G401.6 (cell line): ENCODE results near the gene RELN.

Experiments used
- FAIRE-seq: peaks from 2 replicates; lab custom pipeline; 2012; peaks lifted over from hg19 to GRCh38; lab: Jason Lieb, UNC

RELN gene

DNA sequence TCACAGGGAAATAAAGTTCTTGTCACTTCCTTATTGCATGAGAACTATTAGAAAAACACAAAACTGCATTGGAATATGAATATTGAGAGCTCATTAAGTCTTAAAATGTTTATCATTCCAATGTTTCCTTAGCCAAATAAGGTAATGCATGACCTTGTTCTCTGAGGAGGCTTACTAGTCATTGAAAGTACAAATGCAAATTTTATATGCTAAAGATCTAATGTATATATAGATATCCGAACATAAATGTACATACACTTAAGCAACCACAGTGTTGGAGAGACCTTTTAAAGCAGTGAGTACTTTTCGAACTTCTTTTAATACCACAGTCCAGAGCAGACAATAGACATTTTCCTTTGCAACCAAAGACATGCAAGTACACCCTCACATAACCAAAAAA is 96.1 kb downstream of the RELN start:
- FAIRE-seq = no peak

- no peak for FAIRE-seq
Measured at GRCh38 chr7:103889451-103889850, 100.0 kb downstream of the RELN start.

DNA sequence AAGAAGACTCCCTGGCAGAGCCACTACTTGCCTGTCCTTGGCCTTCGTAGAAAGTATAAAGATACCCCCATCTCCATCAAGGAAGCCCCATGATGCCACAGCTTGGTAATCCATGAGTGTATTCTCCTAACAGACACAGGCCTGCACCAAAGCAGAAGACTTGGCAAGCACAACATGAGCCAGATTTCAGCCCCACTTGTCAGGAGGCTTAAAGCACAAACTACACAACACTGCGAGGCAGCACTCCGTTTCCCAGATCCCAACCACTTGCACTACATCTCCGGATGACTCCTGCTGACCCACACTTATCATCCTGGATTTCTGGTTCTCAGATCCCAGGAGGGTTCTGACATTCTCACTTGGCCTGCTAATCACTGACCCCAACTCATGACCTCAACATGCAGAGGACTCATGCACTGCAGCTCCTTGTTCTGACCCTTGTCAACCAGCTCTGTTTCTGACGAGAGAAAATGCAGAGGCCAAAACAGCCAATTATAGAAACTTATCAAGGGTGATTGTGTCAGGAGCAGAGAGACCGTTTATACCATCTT is 100.8 kb downstream of the RELN start:
- no peak for FAIRE-seq

GRCh38 chr7:103887853-103888602 is 101.4 kb downstream of the RELN start:
- FAIRE-seq = no peak

DNA sequence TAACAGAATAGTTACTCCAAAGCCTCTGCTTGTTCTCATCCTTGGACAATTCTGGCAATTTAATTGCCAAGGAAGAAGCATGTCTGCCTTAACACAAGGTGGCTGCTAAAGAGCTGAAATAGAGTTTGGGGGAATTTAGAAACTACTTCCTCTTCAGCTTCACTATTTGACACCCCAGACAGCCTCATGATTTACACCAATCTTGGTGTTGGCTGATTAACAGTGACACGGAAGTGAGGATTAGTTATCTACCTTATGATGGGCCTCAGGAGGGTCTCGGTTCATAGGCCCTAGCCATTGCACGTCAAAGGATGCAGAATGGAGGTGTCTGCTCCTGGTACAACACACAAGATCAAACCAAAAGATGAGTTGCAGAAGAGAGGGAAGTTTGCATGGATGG is 102.4 kb downstream of the RELN start:
- FAIRE-seq = no peak

GRCh38 chr7:103879928-103880600 is 109.4 kb downstream of the RELN start:
- FAIRE-seq = no peak

DNA sequence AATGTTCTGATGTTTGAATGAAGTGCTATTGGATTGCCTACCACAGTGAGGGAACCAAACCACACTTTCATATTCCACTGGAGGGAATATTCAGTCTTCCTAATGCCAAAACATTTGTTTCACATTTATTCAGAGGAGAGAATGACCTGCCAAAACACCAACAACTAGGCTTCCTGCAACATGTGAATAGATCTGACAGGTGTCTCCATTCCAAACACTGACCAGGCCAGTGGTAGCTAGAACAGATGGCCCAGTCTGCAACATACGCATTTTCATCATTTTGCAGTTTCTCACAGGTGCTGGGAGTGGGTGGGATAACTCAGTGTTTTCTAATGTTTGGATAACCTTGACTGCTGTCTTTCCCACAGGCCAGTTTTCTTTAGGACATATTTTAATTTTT is 110.0 kb downstream of the RELN start:
- no peak for FAIRE-seq

DNA sequence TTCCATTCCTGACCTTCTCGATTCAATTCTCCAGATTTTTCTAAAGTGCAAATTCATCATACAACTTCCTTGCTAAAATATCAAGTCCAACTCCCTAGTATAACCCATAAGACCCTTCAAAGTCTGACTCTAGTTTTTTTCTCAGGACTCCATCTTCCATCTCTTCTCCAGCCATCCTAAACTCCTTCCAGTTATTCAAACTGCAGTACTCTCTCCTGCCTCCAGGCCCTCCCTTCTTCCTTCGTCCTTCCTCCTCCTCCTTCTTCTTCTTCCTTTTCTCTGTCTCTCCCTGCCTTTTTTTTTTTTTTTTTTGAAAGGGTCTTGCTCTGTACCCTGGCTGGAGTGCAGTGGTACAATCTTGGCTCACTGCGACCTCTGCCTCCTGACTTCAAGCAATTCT is 111.9 kb downstream of the RELN start:
- FAIRE-seq = no peak

- FAIRE-seq = no peak
Measured at GRCh38 chr7:103875718-103876117, 113.7 kb downstream of the RELN start.

GRCh38 chr7:103871473-103871872 is 118.0 kb downstream of the RELN start:
- FAIRE-seq = no peak

- no peak for FAIRE-seq
Measured at GRCh38 chr7:103870664-103871063, 118.8 kb downstream of the RELN start.

- no peak for FAIRE-seq
Measured at GRCh38 chr7:103867874-103868273, 121.6 kb downstream of the RELN start.

GRCh38 chr7:103866919-103867318 is 122.5 kb downstream of the RELN start:
- no peak for FAIRE-seq

GRCh38 chr7:103865442-103865841 is 124.0 kb downstream of the RELN start:
- FAIRE-seq = no peak

DNA sequence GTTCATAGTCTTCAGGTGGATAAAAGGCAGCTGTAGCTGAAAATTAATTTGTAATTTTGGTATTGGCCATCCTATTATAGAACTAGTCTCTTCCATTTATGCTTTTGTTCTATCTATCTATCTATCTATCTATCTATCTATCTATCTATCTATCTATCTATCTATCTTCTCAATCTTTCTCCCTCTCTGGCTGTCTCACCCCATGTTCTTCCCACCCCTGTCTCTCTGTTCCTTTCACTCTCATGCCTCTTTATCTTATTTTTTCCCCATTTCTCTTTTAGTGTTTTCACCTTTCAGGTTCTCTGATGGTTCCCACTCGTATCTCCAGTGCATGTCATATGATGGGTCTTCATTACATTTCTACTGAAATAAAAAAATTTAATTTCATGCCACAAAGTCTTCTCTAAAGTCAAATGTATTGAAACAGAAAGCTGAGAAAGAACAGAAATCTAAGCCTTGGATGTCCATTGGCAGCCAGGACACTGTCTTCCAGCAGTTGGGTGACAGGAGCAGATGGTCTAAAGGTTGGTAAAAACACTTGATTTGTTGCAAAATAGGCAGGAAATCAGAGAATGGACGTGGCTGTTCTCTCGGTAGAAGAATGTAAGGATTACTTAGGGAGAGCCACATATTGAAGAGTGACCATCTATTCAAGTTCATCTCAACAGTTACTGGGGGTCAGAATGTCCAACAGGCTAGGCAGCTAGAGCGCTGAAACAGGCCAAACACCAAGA is 127.0 kb downstream of the RELN start:
- no peak for FAIRE-seq

- FAIRE-seq = no peak
Measured at GRCh38 chr7:103859709-103860108, 129.7 kb downstream of the RELN start.

- FAIRE-seq = no peak
Measured at GRCh38 chr7:103857435-103857834, 132.0 kb downstream of the RELN start.

DNA sequence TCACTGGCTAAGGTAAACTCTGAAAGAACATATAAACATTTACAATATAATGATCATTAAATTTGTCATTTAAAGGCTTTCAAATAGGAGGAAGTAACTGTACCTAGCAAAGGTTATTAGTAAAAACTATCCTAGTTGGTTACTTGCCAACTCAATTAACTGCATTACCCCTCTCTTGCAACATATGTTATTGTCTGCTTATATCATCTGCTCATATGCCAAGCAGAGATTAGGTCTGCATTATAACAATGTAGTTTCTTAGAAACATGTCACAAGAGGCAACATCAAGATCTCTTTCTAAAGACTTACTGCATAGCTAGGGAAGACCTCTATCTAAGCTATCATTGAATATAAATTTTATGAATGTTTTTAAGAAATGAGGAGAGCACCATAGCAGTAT is 132.5 kb downstream of the RELN start:
- no peak for FAIRE-seq

DNA sequence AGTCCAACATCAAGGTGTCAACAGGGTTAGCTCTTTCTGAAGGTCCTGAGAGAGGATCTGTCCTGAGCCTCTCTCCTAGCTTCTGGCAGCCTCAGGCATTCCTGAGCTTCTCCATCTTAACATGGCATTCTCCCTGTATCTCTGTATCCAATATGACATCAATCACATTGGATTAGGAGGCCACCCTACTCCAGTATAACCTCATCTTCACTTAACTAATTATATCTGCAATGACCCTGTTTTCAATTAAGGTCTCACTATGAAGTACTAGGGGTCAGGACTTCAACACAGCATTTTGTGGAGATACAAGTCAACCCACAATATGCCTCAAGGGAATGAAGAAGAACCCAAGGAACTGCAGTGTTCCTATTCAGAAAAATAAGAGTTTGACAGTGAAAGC is 133.8 kb downstream of the RELN start:
- no peak for FAIRE-seq

DNA sequence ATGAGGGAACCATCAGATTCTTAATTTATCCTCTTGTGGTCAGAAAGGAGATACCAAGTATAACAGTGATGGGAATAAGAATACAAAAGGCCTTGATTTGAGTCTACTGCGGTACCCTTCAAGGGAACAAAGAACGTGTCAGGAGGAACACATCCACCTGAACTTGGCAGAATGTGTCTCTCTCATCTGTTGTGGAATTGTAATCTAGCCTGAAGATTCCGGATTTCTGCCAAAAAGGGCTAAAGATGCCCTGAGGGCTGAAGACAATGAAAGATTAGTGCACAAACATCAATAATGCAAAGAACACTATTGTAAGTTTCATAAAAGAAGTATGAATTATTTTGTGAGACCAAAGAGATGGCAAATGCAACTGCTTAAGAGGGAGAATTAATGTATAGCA is 134.8 kb downstream of the RELN start:
- FAIRE-seq = no peak

DNA sequence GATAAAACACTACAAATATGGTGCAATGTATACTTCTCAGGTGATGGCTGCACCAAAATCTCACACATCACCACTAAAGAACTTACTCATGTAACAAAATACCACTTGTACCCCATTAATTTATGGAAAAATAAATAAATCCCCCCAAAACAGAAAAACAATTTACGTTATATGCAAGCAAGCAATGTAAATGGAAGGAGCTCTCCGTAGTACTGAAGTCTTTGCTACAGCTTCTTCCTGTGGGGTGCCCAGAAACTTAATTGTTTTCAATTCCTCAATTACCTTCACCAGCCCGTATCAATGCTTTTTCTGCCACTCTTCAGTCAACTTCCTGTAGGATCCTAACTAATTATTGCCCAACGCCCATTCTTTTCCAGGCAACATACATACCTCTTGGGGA is 138.1 kb downstream of the RELN start:
- FAIRE-seq = no peak

DNA sequence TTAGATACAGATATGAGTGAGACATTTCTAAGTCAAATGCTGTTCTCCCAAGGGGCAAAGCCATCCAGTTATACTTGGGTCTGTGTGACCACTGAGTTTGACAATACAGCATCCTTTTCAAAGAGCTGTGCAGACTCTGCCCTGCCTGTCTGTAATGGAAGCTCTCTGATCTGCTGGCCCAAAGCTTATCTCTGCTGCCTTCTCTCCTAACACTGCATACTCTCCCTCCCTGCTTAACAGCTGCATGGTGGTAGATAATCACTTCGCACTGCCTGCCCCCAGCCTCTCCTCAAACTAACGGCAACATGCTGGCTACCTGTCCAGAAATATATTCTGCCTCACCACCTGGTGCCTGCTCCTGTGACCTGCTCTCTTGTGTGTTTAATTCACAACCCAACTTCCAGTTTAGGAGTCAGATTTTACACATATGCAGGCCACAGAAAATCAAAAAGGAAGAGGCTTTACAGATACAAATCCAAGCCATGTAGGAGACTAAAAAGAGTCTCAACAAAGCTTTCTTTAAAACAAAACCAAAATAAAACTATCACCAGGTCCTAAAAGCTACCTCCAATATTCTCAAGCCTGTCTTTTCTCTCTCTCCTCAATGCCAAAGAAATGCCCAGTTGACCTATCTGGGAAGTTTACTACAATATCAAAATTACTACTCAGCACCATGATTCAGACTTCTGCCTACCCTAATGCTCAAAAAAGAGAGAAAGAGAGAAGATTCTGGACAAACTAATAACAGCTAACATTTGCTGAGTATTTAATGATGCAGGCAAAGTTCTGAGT is 145.6 kb downstream of the RELN start:
- no peak for FAIRE-seq
